OCI-LY1 (cell line): ENCODE data around the gene MXRA8.
"Not testable (repeated sequence)": the region's sequence is repeated elsewhere in the genome, so short reads cannot be mapped to it uniquely, and the experiment has no call there.

Experiments used
- H2AFZ ChIP-seq: fragments of 200-600 bp; sonication (generic), shearing (Covaris generic); 2 replicates; pipeline ENCODE4 v1.6.0; 2014; ENCODE audit warnings: antibody characterized with exemption, mild to moderate bottlenecking, low read length
- H3F3A ChIP-seq: fragments of 200-600 bp; sonication (generic), shearing (Covaris generic); 2 replicates; pipeline ENCODE4 v1.6.0; 2014; ENCODE audit warnings: mild to moderate bottlenecking, antibody characterized with exemption, low read length, moderate library complexity; ENCODE audit not compliant: insufficient read depth
- H3K27ac ChIP-seq: fragments of 200-600 bp; sonication (generic); 2 replicates; pipeline ENCODE4 v1.5.1; 2014; ENCODE audit warnings: low read length, mixed run types, mild to moderate bottlenecking, low read depth; ENCODE audit not compliant: poor library complexity, severe bottlenecking
- H3K27me3 ChIP-seq: fragments of 200-600 bp; sonication (generic); 2 replicates; pipeline ENCODE4 v1.6.0; 2014; ENCODE audit warnings: antibody characterized with exemption, mild to moderate bottlenecking, low read length, moderate library complexity; ENCODE audit not compliant: insufficient read depth
- H3K36me3 ChIP-seq: fragments of 200-600 bp; sonication (generic); 2 replicates; pipeline ENCODE4 v1.6.1; 2014; ENCODE audit warnings: mild to moderate bottlenecking, antibody characterized with exemption, low read length, moderate library complexity, mixed read lengths; ENCODE audit not compliant: insufficient read depth
- H3K4me1 ChIP-seq: fragments of 200-600 bp; sonication (generic); 2 replicates; pipeline ENCODE4 v1.5.1; 2014; ENCODE audit warnings: mild to moderate bottlenecking, low read length, moderate library complexity; ENCODE audit not compliant: insufficient read depth, severe bottlenecking
- H3K4me2 ChIP-seq: fragments of 200-600 bp; sonication (generic), shearing (Covaris generic); 2 replicates; pipeline ENCODE4 v1.6.1; 2014; ENCODE audit warnings: low read length
- H3K4me3 ChIP-seq: fragments of 200-600 bp; sonication (generic); 2 replicates; pipeline ENCODE4 v1.5.1; 2014; ENCODE audit warnings: low read length, low read depth, mild to moderate bottlenecking, mixed read lengths; ENCODE audit not compliant: poor library complexity, severe bottlenecking
- H3K79me2 ChIP-seq: fragments of 200-600 bp; shearing (Covaris generic); 2 replicates; pipeline ENCODE4 v1.6.1; 2016; ENCODE audit warnings: mixed run types, low read length, mixed read lengths; ENCODE audit not compliant: insufficient read depth
- H3K9ac ChIP-seq: fragments of 200-600 bp; sonication (generic), shearing (Covaris generic); 2 replicates; pipeline ENCODE4 v1.6.1; 2014; ENCODE audit warnings: mild to moderate bottlenecking, low read length, mixed read lengths
- H3K9me2 ChIP-seq: fragments of 200-600 bp; sonication (generic), shearing (Covaris generic); 2 replicates; pipeline ENCODE4 v1.6.1; 2014; ENCODE audit warnings: low read depth, mild to moderate bottlenecking, low read length, mixed read lengths
- H3K9me3 ChIP-seq: fragments of 200-600 bp; shearing (Covaris generic); 2 replicates; pipeline ENCODE4 v1.6.1; 2014; ENCODE audit warnings: low read length, mixed read lengths
- H4K20me1 ChIP-seq: fragments of 200-600 bp; sonication (generic), shearing (Covaris generic); 2 replicates; pipeline ENCODE4 v1.6.0; 2016; ENCODE audit warnings: mild to moderate bottlenecking, low read length; ENCODE audit not compliant: insufficient read depth
- CTCF ChIP-seq: fragments of 200-600 bp; sonication (generic), shearing (Covaris generic); IDR thresholded peaks from 2 replicates; pipeline ENCODE4 v1.5.1; 2017; ENCODE audit warnings: mild to moderate bottlenecking, antibody characterized with exemption, low read length, moderate library complexity, mixed read lengths
- EZH2 ChIP-seq: fragments of 200-600 bp; sonication (generic), shearing (Covaris generic); IDR thresholded peaks from 2 replicates; pipeline ENCODE4 v1.8.0; 2017; ENCODE audit warnings: borderline replicate concordance, mixed run types, mild to moderate bottlenecking, antibody characterized with exemption, low read length, moderate library complexity, mixed read lengths

The MXRA8 gene

GRCh38 chr1:1318777-1319645, 39.3 kb downstream of the MXRA8 start:
- peaks cover 67% of the 10 kb centered on the region for H3K36me3 ChIP-seq
- H3K4me2 ChIP-seq, result no peak overlapping the region
- H4K20me1 ChIP-seq, result no peaks in the 10 kb centered on the region
- no peaks in the 10 kb centered on the region for H3K9me3 ChIP-seq
- no peaks in the 10 kb centered on the region for H3K27me3 ChIP-seq
- peaks cover 15% of the 10 kb centered on the region for H3K4me1 ChIP-seq
- H3K4me3 ChIP-seq, result no peak overlapping the region
- H3K9ac ChIP-seq, result no peak overlapping the region
- H2AFZ ChIP-seq, result no peak overlapping the region
- H3K27ac ChIP-seq, result no peak overlapping the region
- H3K79me2 ChIP-seq, result peaks cover 17% of the 10 kb centered on the region
- TF ChIP-seq EZH2 (no peak), CTCF (no peak)
- H3K9me2 ChIP-seq, result no peaks in the 10 kb centered on the region
- H3F3A ChIP-seq, result no peaks in the 10 kb centered on the region

GRCh38 chr1:1318131-1318652, 40.2 kb downstream of the MXRA8 start:
- Histone ChIP-seq H3K4me1 (peaks cover 10% of the 10 kb centered on the region), H3K4me3 (no peak overlapping the region), H3K9me2 (no peaks in the 10 kb centered on the region), H2AFZ (no peak overlapping the region), H3K79me2 (peaks cover 12% of the 10 kb centered on the region), H3F3A (no peaks in the 10 kb centered on the region), H3K27ac (no peak overlapping the region), H3K36me3 (peaks cover 75% of the 10 kb centered on the region), H3K9me3 (no peaks in the 10 kb centered on the region), H3K27me3 (no peaks in the 10 kb centered on the region), H3K9ac (no peak overlapping the region), H3K4me2 (no peak overlapping the region), H4K20me1 (no peaks in the 10 kb centered on the region)
- TF ChIP-seq CTCF, result no peak
- no peak for TF ChIP-seq EZH2

- no peak overlapping the region for H3K9ac ChIP-seq
- H3F3A ChIP-seq, result no peaks in the 10 kb centered on the region
- TF ChIP-seq EZH2 (no peak), CTCF (no peak)
- H3K36me3 ChIP-seq, result peaks cover 82% of the 10 kb centered on the region
- no peaks in the 10 kb centered on the region for H4K20me1 ChIP-seq
- no peaks in the 10 kb centered on the region for H3K9me3 ChIP-seq
- H3K4me2 ChIP-seq, result no peak overlapping the region
- peaks cover 5% of the 10 kb centered on the region for H3K4me1 ChIP-seq
- H3K27ac ChIP-seq, result no peak overlapping the region
- no peaks in the 10 kb centered on the region for H3K27me3 ChIP-seq
- peaks cover 6% of the 10 kb centered on the region for H3K79me2 ChIP-seq
- H3K9me2 ChIP-seq, result no peaks in the 10 kb centered on the region
- H3K4me3 ChIP-seq, result no peak overlapping the region
- H2AFZ ChIP-seq, result no peak overlapping the region
These were observed 40.9 kb downstream of the MXRA8 start for GRCh38 chr1:1317420-1317819.

- H3K9me2 ChIP-seq, H2AFZ ChIP-seq, H3K9ac ChIP-seq, H3K79me2 ChIP-seq, H3K4me1 ChIP-seq, H3K4me2 ChIP-seq, H3K9me3 ChIP-seq, H3K4me3 ChIP-seq, H3K27me3 ChIP-seq, H3F3A ChIP-seq, H3K27ac ChIP-seq, H4K20me1 ChIP-seq: not testable (repeated sequence)
- peaks cover 81% of the 10 kb centered on the region for H3K36me3 ChIP-seq
These were observed 42.2 kb downstream of the MXRA8 start for GRCh38 chr1:1316199-1316598.
